Skin of body (tissue), 2 donors: ENCODE results near the gene MEIS2. TPM values are rescaled to one million over a fixed set of nuclear protein-coding genes. Genes with fewer than 3 reads are reported as not detected.

Experiments used
- DNase-seq: peaks from one replicate; lab custom pipeline; 2025; lab: John Stamatoyannopoulos, UW
- total RNA-seq: library from RNA; depleted of rRNA; stranded (reverse); fragments of >200 nt; gene quantifications from one replicate; pipeline ENCODE4 v1.2.3, GENCODE V29; 2014

The MEIS2 gene
- total RNA-seq, 1 donor from 2014 or later, result 25.5 TPM

DNA sequence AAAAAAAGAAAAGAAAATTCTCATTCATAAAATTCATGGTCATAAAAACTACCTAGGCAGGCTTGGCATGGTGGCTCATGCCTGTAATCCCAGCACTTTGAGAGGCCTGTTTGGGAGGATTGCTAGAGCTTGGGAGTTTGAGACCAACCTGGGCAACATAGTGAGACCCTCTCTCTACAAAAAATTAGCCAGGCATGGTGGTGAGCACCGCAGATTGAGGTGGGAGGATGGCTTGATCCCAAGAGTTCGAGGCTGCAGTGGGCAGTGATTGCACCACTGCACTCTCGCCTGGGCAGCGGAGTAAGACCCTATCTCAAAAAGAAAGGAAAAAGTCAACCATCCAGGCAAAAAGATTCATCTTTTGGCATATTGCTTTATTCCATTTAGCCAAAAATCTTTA lies 58.5 kb downstream of the MEIS2 start:
- DNase-seq, result no peak

DNA sequence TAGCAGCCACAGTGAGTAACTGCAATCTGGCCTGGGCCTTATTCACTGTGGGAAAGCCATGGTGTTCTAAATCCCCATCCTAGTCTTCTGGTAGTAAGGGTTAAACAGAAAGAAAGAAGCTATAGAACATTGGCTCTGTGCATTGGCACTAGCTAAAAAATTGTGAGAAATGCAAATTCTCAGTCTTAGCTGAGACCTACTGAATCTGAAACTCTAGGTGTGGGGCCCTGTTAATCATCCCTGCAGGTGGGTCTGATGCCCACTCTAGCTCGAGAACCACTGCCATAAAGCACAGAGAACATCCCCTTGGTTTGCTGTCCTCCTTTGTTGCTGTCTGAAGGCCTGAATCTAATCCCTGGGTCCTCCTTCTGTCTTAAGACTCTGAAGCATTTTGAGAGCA lies 59.3 kb downstream of the MEIS2 start:
- DNase-seq, result no peak

DNA sequence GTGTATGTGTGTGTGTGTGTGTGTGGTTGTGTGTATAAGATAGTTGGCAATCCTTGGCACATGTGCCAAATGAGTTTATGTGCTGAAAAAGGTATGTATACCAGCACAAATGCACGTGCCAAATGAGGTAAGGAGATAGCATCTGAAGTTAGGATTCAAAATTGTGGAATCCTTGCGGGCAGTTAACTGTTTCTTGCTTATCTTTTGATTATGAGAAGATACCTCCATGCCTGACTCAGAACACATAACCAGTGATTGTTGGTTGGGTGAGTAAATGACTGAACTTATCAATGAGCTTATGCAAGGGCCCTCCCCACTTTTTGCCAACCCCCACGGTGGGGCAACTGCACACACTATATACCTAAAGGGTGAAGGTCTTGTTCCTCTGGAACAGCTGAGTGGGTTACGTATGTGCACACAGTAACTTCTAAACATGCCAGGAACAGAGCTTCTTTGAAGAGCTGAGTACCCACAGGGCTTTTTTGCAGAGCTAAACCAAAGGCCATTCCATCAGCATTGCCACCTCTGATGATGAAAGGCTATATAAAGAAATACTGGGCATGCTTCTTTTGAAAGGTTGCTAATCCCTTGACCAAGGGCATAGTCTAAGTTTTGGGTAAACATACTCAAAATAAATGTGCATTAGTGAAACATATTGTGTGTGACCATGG lies 60.1 kb downstream of the MEIS2 start:
- DNase-seq, result no peak

- no peak for DNase-seq
Measured at GRCh38 chr15:37038716-37039106, 61.6 kb downstream of the MEIS2 start.

DNA sequence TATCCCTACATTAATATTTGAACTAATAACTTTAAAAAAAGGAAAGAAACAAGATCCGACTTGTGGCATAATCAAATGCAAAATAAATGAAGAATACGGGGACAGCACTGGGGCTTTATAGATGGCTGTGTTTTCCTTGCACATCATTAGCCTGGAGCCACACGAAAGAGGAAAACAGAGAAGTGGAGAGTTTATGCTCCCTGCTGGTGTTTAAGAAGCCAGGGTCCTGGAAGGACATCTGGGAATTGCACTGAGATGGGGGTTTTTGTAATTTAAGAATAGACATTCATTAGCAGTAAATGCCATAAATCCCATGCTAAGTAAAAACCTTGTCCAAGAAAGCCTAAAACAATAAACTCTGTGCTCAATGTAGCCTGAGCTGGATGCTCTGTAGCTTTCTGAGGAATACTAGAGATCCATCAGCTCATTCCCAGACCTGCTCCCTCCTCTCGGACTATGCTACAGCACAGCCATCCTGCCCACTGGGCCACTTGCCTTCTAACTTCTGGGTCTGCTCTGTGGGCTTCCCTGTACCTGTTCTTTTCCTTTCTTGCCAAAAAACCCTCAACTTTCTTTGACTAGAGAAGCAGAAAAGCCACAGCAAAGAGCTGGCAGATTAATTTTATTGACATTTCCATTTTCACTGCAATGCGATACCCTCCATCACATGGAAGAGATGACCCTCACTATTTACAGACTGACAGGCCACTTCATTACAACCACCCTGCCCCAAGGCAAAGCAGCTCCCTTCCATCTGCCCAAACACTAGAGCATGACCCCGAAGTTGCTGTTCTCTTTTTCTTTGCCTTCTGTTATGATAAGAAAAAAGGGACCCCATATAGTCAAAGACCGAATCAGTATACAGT lies 62.3 kb downstream of the MEIS2 start:
- no peak for DNase-seq

GRCh38 chr15:37037071-37037655 lies 63.2 kb downstream of the MEIS2 start:
- DNase-seq, result no peak

GRCh38 chr15:37034835-37035748 lies 65.3 kb downstream of the MEIS2 start:
- DNase-seq, result no peak

DNA sequence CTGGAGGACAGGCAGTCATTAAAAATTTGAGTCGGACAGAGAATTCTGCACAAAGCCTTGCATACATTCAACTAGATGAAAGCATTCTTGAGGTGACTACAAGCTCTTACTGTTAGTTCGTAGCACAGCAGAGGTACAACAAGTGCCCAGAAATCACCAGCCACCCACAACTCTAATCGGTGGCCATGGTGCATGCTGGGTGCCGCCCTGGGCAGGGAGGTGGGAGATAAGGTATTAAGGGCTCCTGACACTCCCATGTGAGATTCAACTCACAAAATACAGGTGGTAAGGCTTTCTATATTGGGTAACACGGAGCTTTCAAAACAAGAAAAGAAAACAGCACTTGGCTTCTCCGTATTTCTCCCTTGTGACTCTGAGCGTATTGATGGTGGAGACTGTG lies 66.0 kb downstream of the MEIS2 start:
- no peak for DNase-seq

- DNase-seq, result no peak
Measured at GRCh38 chr15:37032091-37032775, 68.1 kb downstream of the MEIS2 start.

DNA sequence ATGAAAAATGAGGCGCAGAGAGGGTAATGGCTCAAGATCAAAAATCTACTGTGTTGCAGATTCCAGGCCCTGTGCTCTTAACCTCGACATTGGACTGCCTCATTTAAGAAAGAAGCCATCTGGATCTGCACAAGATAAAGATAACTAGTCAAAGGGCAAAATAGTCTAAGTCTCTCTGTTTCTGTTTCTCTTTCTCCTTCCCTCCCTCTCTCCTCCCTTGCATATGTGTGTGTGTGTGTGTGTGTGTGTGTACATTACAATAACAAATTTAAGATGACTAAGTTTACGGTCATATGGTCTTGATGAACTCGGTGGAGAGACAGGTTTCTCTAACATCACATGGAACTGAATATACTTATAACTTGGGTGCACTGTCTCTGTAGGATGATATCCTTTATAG lies 69.2 kb downstream of the MEIS2 start:
- no peak for DNase-seq

DNA sequence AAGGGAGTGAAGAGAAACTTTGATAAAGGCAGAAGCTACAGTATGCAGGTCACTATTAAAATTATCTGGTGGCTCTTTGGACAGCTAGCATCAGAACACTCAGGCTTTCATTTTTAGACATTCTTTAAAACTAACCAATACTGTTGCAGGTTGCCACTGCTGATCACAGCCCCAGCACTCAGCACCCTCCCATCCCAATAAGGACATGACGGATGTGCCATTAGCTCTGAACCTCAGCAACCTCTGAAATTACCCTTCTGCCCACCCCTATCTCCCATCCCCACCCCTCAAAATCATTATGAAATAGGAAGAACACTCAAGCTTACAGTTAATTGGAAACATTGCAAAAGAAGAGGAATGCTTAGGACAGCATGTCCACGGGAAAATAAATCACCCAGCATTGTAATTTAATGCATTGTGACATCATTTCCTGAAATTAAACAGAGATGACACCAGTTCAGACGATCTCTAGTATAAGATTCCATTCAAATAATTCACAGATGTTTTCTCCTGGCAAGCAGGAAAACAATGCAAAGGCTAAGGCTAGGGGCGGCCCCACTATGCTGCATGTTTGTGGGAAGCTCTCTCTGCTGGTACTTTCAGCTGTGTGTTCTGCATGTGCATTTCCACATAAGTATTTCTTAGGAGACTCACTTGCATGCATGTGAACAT lies 71.6 kb downstream of the MEIS2 start:
- peak; percentile 94 for DNase-seq

DNA sequence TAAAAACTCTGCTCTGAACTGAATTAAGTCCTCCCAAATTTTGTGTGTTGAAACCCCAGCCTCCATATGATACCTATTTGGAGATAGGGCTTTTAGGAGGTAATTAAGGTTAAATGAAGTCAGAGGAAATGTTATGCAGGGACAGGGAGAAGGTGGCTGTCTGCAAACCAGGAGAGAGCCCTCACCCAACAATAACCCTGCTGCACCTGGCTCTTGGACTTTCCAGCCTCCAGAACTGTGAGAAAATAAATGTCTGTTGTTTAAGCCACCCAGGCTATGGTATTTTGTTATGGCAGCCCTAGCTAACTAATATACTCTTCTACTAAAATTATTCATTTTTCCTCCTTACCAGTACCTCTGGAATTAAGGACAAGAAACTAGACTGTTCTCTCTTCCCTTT lies 79.5 kb downstream of the MEIS2 start:
- no peak for DNase-seq

DNA sequence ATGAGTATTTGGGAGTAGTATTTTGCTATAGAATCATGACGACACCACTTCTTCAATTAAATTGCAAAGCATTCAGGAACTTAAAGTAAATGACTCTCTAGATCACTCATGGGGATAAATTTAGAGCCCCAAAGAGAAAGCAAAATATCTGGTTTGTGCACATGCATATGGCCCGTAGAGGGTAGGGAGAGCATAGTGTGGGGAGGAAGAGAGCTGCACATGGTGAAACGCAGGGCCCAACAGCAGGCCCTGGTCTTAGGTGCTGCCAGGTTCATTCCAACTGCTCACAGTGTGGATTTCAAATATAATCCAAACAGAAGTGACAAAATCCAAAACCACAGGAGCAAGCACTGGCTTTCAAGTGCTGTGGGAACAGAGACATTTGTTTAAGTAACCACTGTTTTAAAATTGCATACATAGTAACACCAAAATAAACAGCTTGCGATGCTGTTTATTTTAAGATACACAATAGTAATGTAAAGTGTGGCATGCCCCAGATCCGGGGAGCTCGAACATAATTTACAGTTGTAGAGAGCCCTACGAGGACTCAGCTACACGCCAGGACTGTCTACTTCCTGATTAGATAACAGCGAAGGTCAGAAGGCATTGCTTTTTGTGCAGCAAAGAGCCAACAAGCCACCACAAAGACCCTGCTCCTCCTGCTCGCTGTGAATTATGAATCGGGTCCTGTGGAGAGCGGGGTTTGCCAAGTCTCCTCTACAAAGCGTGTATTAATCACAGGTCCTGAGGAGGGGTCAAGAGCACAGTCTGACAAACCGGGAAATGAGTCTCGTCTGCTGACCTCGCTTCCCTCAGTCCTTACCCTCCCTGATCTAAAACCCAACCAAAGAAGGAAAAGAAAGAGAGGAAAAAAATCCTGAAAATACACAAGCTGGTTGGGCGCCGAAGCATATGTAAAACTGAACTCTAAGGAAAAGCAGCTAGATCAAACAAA lies 80.6 kb downstream of the MEIS2 start:
- DNase-seq, result no peak

GRCh38 chr15:37017031-37017625 lies 83.2 kb downstream of the MEIS2 start:
- DNase-seq, result no peak

GRCh38 chr15:37016231-37016630 lies 84.1 kb downstream of the MEIS2 start:
- peak; percentile 85 for DNase-seq

DNA sequence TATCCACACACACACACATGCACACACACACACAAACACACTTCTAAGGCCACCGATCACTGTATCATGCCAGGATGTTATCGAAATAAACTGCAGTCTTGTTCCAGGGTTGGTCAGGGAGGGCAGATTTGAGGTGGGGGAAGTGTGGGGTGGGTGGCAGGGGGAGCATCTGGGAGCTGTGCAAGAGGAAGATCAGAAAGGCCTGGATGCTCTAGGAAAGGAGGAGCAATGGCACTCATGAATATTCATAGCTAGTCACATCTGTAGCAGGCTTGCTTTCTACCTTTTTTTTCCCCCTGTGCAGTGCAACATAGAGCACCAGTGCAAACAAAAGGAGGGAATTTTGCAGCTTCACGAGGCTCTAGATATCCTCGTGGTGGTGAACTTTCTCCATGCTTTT lies 84.9 kb downstream of the MEIS2 start:
- DNase-seq, result no peak

GRCh38 chr15:37015035-37015434 lies 85.3 kb downstream of the MEIS2 start:
- no peak for DNase-seq

DNA sequence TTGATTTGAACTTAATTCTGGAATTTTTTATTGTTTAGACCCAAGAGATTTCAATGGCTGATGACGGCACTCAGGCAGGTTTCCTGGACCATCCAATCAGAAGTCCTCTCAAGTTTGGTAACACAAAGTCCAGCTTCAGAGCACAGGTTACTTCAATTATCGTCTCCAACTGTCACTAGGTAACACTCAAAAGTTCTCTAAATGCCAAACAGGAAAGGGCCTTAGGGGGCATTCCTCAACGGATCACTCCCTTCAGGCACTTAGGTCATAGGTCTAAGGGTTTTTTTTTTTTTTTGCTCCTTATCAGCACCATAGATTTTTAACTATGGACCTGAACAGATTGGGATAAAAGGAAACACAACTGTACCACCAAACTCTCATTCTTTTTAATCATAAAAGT lies 85.8 kb downstream of the MEIS2 start:
- DNase-seq, result no peak

- DNase-seq, result no peak
Measured at GRCh38 chr15:37014137-37014536, 86.2 kb downstream of the MEIS2 start.
